H9 (cell line): ENCODE data around the gene CNGA4. TPM values are rescaled to one million over a fixed set of nuclear protein-coding genes. Genes with fewer than 3 reads are reported as not detected.

Source experiments
- DNase-seq: peaks from one replicate; pipeline ENCODE4 v3.0.0-alpha.2; 2017
- H2AFZ ChIP-seq: one replicate; pipeline ENCODE4 v1.6.1; 2013; ENCODE audit warnings: mild to moderate bottlenecking, low read length, control low read depth, moderate library complexity
- H2AK5ac ChIP-seq: 2 replicates; pipeline ENCODE4 v1.6.1; 2013; ENCODE audit warnings: low read length, control low read depth, mixed read lengths; ENCODE audit not compliant: insufficient read length
- H2BK120ac ChIP-seq: one replicate; pipeline ENCODE4 v1.6.1; 2013; ENCODE audit warnings: low read depth, mild to moderate bottlenecking, low read length, control low read depth, inconsistent platforms; ENCODE audit not compliant: poor library complexity, severe bottlenecking
- H2BK12ac ChIP-seq: 2 replicates; pipeline ENCODE4 v1.6.1; 2013; ENCODE audit warnings: low read length, control low read depth, mixed read lengths, low read depth; ENCODE audit not compliant: insufficient read length
- H2BK15ac ChIP-seq: 2 replicates; pipeline ENCODE4 v1.6.1; 2013; ENCODE audit warnings: low read depth, low read length, control low read depth
- H2BK20ac ChIP-seq: one replicate; pipeline ENCODE4 v1.6.1; 2013; ENCODE audit warnings: low read depth, mild to moderate bottlenecking, low read length, control low read depth, inconsistent platforms; ENCODE audit not compliant: poor library complexity, severe bottlenecking
- H2BK5ac ChIP-seq: 2 replicates; pipeline ENCODE4 v1.6.1; 2013; ENCODE audit warnings: low read length, control low read depth, mixed read lengths; ENCODE audit not compliant: insufficient read length
- H3K14ac ChIP-seq: 2 replicates; pipeline ENCODE4 v1.6.1; 2013; ENCODE audit warnings: low read length, control low read depth; ENCODE audit not compliant: insufficient read depth
- H3K18ac ChIP-seq: 2 replicates; pipeline ENCODE4 v1.6.1; 2013; ENCODE audit warnings: low read depth, mild to moderate bottlenecking, mixed read lengths, low read length, control low read depth; ENCODE audit not compliant: insufficient read length
- H3K23ac ChIP-seq: 2 replicates; pipeline ENCODE4 v1.6.1; 2013; ENCODE audit warnings: low read length, control low read depth, mixed read lengths, low read depth; ENCODE audit not compliant: insufficient read length
- H3K23me2 ChIP-seq: 2 replicates; pipeline ENCODE4 v1.6.1; 2013; ENCODE audit warnings: low read depth, mild to moderate bottlenecking, mixed read lengths, low read length, control low read depth; ENCODE audit not compliant: insufficient read length, poor library complexity, severe bottlenecking
- H3K27ac ChIP-seq: 2 replicates; pipeline ENCODE4 v1.5.1; 2013; ENCODE audit warnings: low read length, control low read depth, mixed read lengths, low read depth; ENCODE audit not compliant: insufficient read length
- H3K27me3 ChIP-seq: 2 replicates; pipeline ENCODE4 v1.6.1; 2013; ENCODE audit warnings: low read length, control low read depth, inconsistent platforms; ENCODE audit not compliant: insufficient read depth
- H3K4ac ChIP-seq: 2 replicates; pipeline ENCODE4 v1.6.1; 2013; ENCODE audit warnings: low read depth, mild to moderate bottlenecking, control low read depth, inconsistent platforms, low read length, moderate library complexity
- H3K4me1 ChIP-seq: 2 replicates; pipeline ENCODE4 v1.6.1; 2013; ENCODE audit warnings: low read length, control low read depth, inconsistent platforms; ENCODE audit not compliant: insufficient read depth
- H3K4me2 ChIP-seq: 2 replicates; pipeline ENCODE4 v1.6.1; 2013; ENCODE audit warnings: low read length, control low read depth, mixed read lengths; ENCODE audit not compliant: insufficient read length, insufficient read depth
- H3K56ac ChIP-seq: 2 replicates; pipeline ENCODE4 v1.6.1; 2013; ENCODE audit warnings: low read depth, mild to moderate bottlenecking, mixed read lengths, low read length, control low read depth; ENCODE audit not compliant: insufficient read length
- H3K79me1 ChIP-seq: 2 replicates; pipeline ENCODE4 v1.6.1; 2013; ENCODE audit warnings: low read depth, mild to moderate bottlenecking, moderate library complexity, low read length, control low read depth, inconsistent platforms; ENCODE audit not compliant: insufficient read depth, poor library complexity, severe bottlenecking
- H3K79me2 ChIP-seq: 2 replicates; pipeline ENCODE4 v1.6.1; 2013; ENCODE audit warnings: low read length, control low read depth, inconsistent platforms; ENCODE audit not compliant: insufficient read depth
- H3K9ac ChIP-seq: 2 replicates; pipeline ENCODE4 v1.6.1; 2013; ENCODE audit warnings: low read length, control low read depth, mixed read lengths; ENCODE audit not compliant: insufficient read length; ENCODE audit errors: extremely low read depth
- H3K9me3 ChIP-seq: one replicate; pipeline ENCODE4 v1.6.1; 2013; ENCODE audit warnings: low read depth, low read length, inconsistent platforms; ENCODE audit not compliant: control insufficient read depth
- H3T11ph ChIP-seq: one replicate; pipeline ENCODE4 v1.6.1; 2013; ENCODE audit warnings: mild to moderate bottlenecking, low read length, control low read depth, inconsistent platforms
- H4K20me1 ChIP-seq: one replicate; pipeline ENCODE4 v1.6.1; 2013; ENCODE audit not compliant: control insufficient read depth, insufficient read length, insufficient read depth
- H4K5ac ChIP-seq: 2 replicates; pipeline ENCODE4 v1.6.1; 2013; ENCODE audit warnings: low read depth, mild to moderate bottlenecking, mixed read lengths, low read length, control low read depth; ENCODE audit not compliant: insufficient read length
- H4K8ac ChIP-seq: replicated peaks from 2 replicates; pipeline ENCODE4 v1.6.1; 2013; ENCODE audit warnings: low read length, control low read depth, mixed read lengths, low read depth; ENCODE audit not compliant: insufficient read length
- H4K91ac ChIP-seq: 2 replicates; pipeline ENCODE4 v1.6.1; 2013; ENCODE audit warnings: low read depth, mild to moderate bottlenecking, moderate library complexity, mixed read lengths, low read length, control low read depth; ENCODE audit not compliant: insufficient read length
- H3K27ac Mint-ChIP-seq, 3 experiments: 2 replicates in 2 of 3; 3 replicates in 1 of 3; pipeline ENCODE4 v1.8.0; 2020 to 2021; ENCODE audit warnings: mixed read lengths in 3 of 3, mild to moderate bottlenecking in 1 of 3, moderate library complexity in 1 of 3
- H3K27me3 Mint-ChIP-seq: 2 replicates; pipeline ENCODE4 v1.8.0; 2021; ENCODE audit warnings: low read depth, mild to moderate bottlenecking, moderate library complexity, mixed read lengths
- H3K36me3 Mint-ChIP-seq, 3 experiments: 2 replicates in 2 of 3; 3 replicates in 1 of 3; pipeline ENCODE4 v1.8.0; 2020 to 2021; ENCODE audit warnings: low read depth in 3 of 3, mixed read lengths in 3 of 3; ENCODE audit not compliant: insufficient read depth in 1 of 3
- H3K4me1 Mint-ChIP-seq, 2 experiments: 2 replicates each; pipeline ENCODE4 v1.8.0; 2020; ENCODE audit warnings: mixed read lengths in 2 of 2
- H3K4me3 Mint-ChIP-seq, 2 experiments: 2 replicates in 1 of 2; 3 replicates in 1 of 2; pipeline ENCODE4 v1.8.0; 2020 to 2021; ENCODE audit warnings: mild to moderate bottlenecking in 2 of 2, mixed read lengths in 2 of 2, moderate library complexity in 1 of 2
- H3K9me3 Mint-ChIP-seq, 2 experiments: 2 replicates in 1 of 2; 3 replicates in 1 of 2; pipeline ENCODE4 v1.8.0; 2020; ENCODE audit warnings: mild to moderate bottlenecking in 2 of 2, mixed read lengths in 2 of 2, moderate library complexity in 1 of 2
- WGBS: extraction: QIAGEN DNeasy Blood & Tissue Kit; methylation state at CpG from one replicate; pipeline ENCODE4 v1.1.7; 2013; ENCODE audit warnings: missing lambda C conversion rate, low lambda C conversion rate, mixed read lengths; ENCODE audit not compliant: insufficient read length; ENCODE audit errors: extremely low coverage; 5-methylcytosine and 5-hydroxymethylcytosine counted together
- total RNA-seq: library from RNA; stranded (reverse); gene quantifications from 2 replicates; pipeline ENCODE4 v1.2.1, GENCODE V29; 2021
- TF ChIP-seq, protein P1 (sequence below): fragments of 200-600 bp; sonication (generic); conservative IDR thresholded peaks from 3 replicates; pipeline ENCODE4 v1.8.0; 2021; ENCODE audit warnings: antibody characterized with exemption, mild to moderate bottlenecking

The CNGA4 gene
- total RNA-seq, 1 experiment from 2014 or later, result 0.11 TPM

DNA sequence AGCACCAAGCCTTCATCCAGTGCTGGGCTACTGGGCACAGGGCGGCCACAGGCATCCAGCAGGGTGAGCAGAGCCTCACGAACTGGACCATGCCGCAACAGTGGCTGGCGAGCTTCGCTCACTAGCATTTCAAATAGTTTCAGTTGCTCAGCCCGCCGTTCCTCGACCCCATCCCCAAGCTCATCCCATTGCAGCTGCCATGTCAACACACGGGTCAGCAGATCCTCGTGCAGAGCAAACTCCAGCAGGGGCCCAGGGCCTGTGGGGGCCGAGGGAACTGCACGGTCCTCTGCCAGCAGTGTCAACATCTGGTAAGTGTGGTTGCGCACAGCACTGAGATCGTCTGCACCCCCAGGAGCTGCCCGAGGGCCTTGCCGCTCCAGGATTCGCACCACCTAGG is 15.0 kb upstream of the CNGA4 start:
- Histone ChIP-seq H3K4ac (no peak overlapping the region), H3K4me1 (no peaks in the 10 kb centered on the region), H3K23ac (no peak overlapping the region), H3K18ac (no peak overlapping the region), H4K5ac (no peak overlapping the region), H3K9ac (no peak overlapping the region), H2BK12ac (no peak overlapping the region), H3K27ac (no peak overlapping the region), H3K79me1 (no peaks in the 10 kb centered on the region), H2AK5ac (no peak overlapping the region), H3K79me2 (no peaks in the 10 kb centered on the region), H4K91ac (no peak overlapping the region), H2BK15ac (no peak overlapping the region), H3K27me3 (no peaks in the 10 kb centered on the region), H3K56ac (no peak overlapping the region), H3K23me2 (no peaks in the 10 kb centered on the region), H2AFZ (no peak overlapping the region), H3T11ph (no peak overlapping the region), H2BK5ac (no peak overlapping the region), H3K4me2 (no peak overlapping the region), H2BK20ac (no peak overlapping the region), H3K14ac (no peak overlapping the region), H4K8ac (no peak overlapping the region), H4K20me1 (no peaks in the 10 kb centered on the region), H2BK120ac (no peak overlapping the region), H3K9me3 (no peaks in the 10 kb centered on the region)
- TF ChIP-seq, protein P1, sequence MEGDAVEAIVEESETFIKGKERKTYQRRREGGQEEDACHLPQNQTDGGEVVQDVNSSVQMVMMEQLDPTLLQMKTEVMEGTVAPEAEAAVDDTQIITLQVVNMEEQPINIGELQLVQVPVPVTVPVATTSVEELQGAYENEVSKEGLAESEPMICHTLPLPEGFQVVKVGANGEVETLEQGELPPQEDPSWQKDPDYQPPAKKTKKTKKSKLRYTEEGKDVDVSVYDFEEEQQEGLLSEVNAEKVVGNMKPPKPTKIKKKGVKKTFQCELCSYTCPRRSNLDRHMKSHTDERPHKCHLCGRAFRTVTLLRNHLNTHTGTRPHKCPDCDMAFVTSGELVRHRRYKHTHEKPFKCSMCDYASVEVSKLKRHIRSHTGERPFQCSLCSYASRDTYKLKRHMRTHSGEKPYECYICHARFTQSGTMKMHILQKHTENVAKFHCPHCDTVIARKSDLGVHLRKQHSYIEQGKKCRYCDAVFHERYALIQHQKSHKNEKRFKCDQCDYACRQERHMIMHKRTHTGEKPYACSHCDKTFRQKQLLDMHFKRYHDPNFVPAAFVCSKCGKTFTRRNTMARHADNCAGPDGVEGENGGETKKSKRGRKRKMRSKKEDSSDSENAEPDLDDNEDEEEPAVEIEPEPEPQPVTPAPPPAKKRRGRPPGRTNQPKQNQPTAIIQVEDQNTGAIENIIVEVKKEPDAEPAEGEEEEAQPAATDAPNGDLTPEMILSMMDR, result no peak
- no CpG with 5 or more reads among the region's 17 CpGs for WGBS
- DNase-seq, result no peak
- H3K4me1 Mint-ChIP-seq, result no peaks in the 10 kb centered on the region
- no peaks in the 10 kb centered on the region for H3K27me3 Mint-ChIP-seq
- no peak overlapping the region for H3K27ac Mint-ChIP-seq
- H3K36me3 Mint-ChIP-seq, result peaks cover 11 to 41% (median 21%) of the 10 kb centered on the region in 3 experiments; a peak in 5 of 7 replicates
- H3K9me3 Mint-ChIP-seq, result no peaks in the 10 kb centered on the region
- H3K4me3 Mint-ChIP-seq, result no peak overlapping the region
